ENCODE results near the gene GSG1.

GSG1 gene

GRCh38 chr12:13071305-13072280 is 31.9 kb downstream of the GSG1 start:
- ChIA-PET CTCF (no interaction called here), POLR2A (no interaction called here)
- DNase-seq (ENCODE audit: extremely low spot score) = no peak
- no peak for TF ChIP-seq CTCF (IDR thresholded peaks at IDR 0.05; ENCODE audit: control extremely low read depth, extremely low read depth, low read depth, missing control alignments)

- ChIA-PET POLR2A (no interaction called here), CTCF (interaction anchor here (1.1 kb wide), 1 partner anchor 143 kb away, joined by 3 read pairs; no protein-coding TSS in a partner anchor)
- TF ChIP-seq CTCF (IDR thresholded peaks at IDR 0.05; ENCODE audit: control extremely low read depth, extremely low read depth, low read depth, missing control alignments) = no peak
- no peak for DNase-seq (ENCODE audit: extremely low spot score)
These were observed 34.1 kb downstream of the GSG1 start for GRCh38 chr12:13069380-13069779.

- ChIA-PET CTCF (interaction anchor here (2.4 kb wide), 1 partner anchor 15 kb away, joined by 7 read pairs; no protein-coding TSS in a partner anchor), POLR2A (no interaction called here)
- no peak for TF ChIP-seq CTCF (IDR thresholded peaks at IDR 0.05; ENCODE audit: control extremely low read depth, extremely low read depth, low read depth, missing control alignments)
- DNase-seq (ENCODE audit: extremely low spot score) = no peak
These were observed 36.1 kb downstream of the GSG1 start for GRCh38 chr12:13067322-13067721.

GRCh38 chr12:13066459-13066858 is 37.0 kb downstream of the GSG1 start:
- DNase-seq (ENCODE audit: extremely low spot score) = no peak
- CTCF ChIA-PET = interaction anchor here (0.6 to 2.4 kb wide), 2 partner anchors 14 to 31 kb away, joined by 3 to 7 read pairs; no protein-coding TSS in a partner anchor
- TF ChIP-seq CTCF (IDR thresholded peaks at IDR 0.05; ENCODE audit: control extremely low read depth, extremely low read depth, low read depth, missing control alignments) = no peak
- POLR2A ChIA-PET = no interaction called here

GRCh38 chr12:13066014-13066413 is 37.5 kb downstream of the GSG1 start:
- no peak for TF ChIP-seq CTCF (IDR thresholded peaks at IDR 0.05; ENCODE audit: control extremely low read depth, extremely low read depth, low read depth, missing control alignments)
- CTCF ChIA-PET = interaction anchor here (0.6 to 2.4 kb wide), 2 partner anchors 14 to 30 kb away, joined by 3 to 7 read pairs; no protein-coding TSS in a partner anchor
- no peak for DNase-seq (ENCODE audit: extremely low spot score)
- POLR2A ChIA-PET = no interaction called here

GRCh38 chr12:13062669-13063068 is 40.8 kb downstream of the GSG1 start:
- DNase-seq (ENCODE audit: extremely low spot score) = no peak
- no peak for TF ChIP-seq CTCF (IDR thresholded peaks at IDR 0.05; ENCODE audit: control extremely low read depth, extremely low read depth, low read depth, missing control alignments)
- POLR2A ChIA-PET = no interaction called here
- CTCF ChIA-PET = interaction anchor here (1.6 kb wide), 1 partner anchor 19 kb away, joined by 4 read pairs; the partner anchor contains the start of gene FAM234B
